Measurements from ENCODE around the gene TBX3. TPM values are rescaled to one million over a fixed set of nuclear protein-coding genes. Genes with fewer than 3 reads are reported as not detected.
"Not testable (repeated sequence)": the region's sequence is repeated elsewhere in the genome, so short reads cannot be mapped to it uniquely, and the experiment has no call there.

TBX3 gene
- polyA plus RNA-seq (2011; rRNA removed) (66.4 and 75.7 TPM in 2 replicates), polyA minus RNA-seq (2011; rRNA and poly(A)+ RNA removed) (71.2 and 93.8 TPM in 2 replicates)

DNA sequence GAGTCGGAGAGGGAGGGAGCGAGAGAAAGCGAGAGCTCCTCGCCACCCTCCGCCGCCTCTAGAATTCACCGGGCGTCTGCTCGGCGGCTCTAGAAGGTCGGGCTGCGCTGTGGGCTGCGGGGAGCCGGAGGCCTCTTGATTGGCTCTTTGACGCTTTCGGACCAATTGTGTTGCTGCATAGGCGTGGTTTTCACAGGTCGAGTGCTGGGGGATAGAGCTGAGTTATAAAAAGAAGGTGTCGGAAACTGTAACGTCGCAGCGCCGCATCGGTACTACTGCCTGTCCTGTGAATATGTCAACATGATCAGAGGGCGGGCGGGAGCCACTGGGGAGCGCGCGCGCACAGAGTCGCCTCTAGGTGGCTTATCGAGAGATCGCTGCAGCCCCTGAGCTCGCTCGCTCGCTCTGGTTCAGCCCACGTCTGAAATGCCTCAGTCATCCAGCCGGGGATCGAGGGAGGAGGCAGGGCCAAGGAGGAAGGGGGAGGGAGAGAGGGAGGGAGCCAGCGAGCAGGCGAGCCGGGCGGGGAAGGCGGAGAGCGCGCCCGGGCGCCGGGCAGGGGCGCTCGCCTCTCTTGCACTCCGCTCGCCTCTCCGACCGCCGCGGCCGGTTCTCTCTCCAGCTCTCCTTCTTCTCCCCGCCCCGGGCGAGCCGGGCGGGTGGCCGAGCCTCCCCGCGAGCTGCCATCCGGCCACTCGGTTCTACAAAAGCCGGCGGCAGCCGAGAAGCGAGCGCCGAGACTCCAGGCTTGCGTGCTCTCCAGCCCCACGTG, at the start of gene TBX3:
TSS of gene TBX3 (minus strand) at position 78 of the 772 bp plus-strand sequence. CDS start 975 bp downstream, outside the sequence.
- H3K36me3 ChIP-seq (ENCODE audit: control insufficient read depth, insufficient read depth, low read length) = peaks cover 12% of the 10 kb centered on the region
- ChIA-PET CTCF (interaction anchor here (0.6 to 3.1 kb wide), 38 partner anchors 9 to 1265 kb away, joined by 3 to 14 read pairs (median 5); no protein-coding TSS in a partner anchor), POLR2A (interaction anchor here (0.5 to 2.2 kb wide), 24 partner anchors 9 to 1077 kb away, joined by 3 to 13 read pairs (median 4); no protein-coding TSS in a partner anchor)
- H3K4me3 ChIP-seq (ENCODE audit: low read depth, low read length) = peak within 1 kb of the TSS; percentile 93
- TF ChIP-seq, protein P1, sequence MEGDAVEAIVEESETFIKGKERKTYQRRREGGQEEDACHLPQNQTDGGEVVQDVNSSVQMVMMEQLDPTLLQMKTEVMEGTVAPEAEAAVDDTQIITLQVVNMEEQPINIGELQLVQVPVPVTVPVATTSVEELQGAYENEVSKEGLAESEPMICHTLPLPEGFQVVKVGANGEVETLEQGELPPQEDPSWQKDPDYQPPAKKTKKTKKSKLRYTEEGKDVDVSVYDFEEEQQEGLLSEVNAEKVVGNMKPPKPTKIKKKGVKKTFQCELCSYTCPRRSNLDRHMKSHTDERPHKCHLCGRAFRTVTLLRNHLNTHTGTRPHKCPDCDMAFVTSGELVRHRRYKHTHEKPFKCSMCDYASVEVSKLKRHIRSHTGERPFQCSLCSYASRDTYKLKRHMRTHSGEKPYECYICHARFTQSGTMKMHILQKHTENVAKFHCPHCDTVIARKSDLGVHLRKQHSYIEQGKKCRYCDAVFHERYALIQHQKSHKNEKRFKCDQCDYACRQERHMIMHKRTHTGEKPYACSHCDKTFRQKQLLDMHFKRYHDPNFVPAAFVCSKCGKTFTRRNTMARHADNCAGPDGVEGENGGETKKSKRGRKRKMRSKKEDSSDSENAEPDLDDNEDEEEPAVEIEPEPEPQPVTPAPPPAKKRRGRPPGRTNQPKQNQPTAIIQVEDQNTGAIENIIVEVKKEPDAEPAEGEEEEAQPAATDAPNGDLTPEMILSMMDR (IDR thresholded peaks at IDR 0.05; ENCODE audit: insufficient read depth, low read depth, low read length) = peak; percentile 77
- peak; percentile 98 for DNase-seq (ENCODE audit: low read depth)
- no peaks in the 10 kb centered on the region for H3K27me3 ChIP-seq (ENCODE audit: control insufficient read depth, insufficient read depth, low read length)

DNA sequence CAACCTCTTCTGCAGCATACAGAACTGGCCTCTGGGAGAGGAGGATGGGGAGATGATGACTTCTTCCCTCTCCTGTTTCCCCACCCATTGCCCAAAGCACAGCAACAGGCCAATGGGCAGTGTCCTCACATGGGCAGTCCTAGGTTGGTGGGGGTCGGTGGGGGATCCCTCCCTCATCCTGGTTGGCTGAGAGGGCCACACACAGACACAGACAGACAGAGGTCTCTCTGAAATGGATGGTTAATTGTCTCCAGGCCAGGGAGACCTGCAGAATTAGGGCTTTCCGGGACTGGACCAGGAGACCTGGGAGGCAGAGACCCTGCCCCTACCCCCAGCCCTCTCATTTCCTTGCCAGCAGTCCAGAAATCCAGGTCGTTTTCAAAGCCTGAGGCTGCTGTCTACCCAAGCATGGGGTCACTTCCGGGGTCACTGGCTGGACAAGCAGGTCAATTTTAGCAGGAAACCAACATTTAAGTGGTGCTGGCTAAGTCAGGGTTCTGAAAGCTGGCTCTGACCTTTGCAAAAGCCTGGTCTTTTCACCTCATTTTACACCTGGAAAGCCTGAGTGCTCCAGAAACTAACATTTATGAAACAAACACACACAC, 48.6 kb upstream of the TBX3 start:
- ChIA-PET POLR2A (no interaction called here), CTCF (interaction anchor here (1.2 kb wide), 1 partner anchor 139 kb away, joined by 3 read pairs; no protein-coding TSS in a partner anchor)
- no peak overlapping the region for H3K4me3 ChIP-seq (ENCODE audit: low read depth, low read length)
- no peaks in the 10 kb centered on the region for H3K27me3 ChIP-seq (ENCODE audit: control insufficient read depth, insufficient read depth, low read length)
- TF ChIP-seq, protein P1 (IDR thresholded peaks at IDR 0.05; ENCODE audit: insufficient read depth, low read depth, low read length) = no peak
- DNase-seq (ENCODE audit: low read depth) = no peak
- H3K36me3 ChIP-seq (ENCODE audit: control insufficient read depth, insufficient read depth, low read length) = no peaks in the 10 kb centered on the region

DNA sequence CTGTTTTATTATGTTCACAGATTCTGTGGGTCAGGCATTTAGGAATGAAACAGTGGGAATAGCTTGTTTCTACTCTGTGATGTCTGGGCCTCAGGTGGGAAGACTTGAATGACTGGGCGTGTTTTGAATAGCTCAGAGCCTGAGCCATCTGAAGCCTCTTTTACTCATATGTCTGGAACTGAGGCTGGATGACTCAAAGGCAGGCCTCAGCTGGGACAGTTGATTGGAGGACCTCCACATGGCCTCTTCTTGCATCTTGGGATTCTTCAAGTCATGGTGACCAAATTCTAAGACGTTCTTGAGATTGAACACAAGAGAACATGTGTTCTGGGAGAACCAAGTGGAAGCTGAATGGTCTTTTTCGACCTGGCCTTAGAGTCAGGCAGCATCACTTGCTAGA, 45.8 kb upstream of the TBX3 start:
- Histone ChIP-seq H3K36me3 (ENCODE audit: control insufficient read depth, insufficient read depth, low read length) (no peaks in the 10 kb centered on the region), H3K4me3 (ENCODE audit: low read depth, low read length) (no peak overlapping the region), H3K27me3 (ENCODE audit: control insufficient read depth, insufficient read depth, low read length) (no peaks in the 10 kb centered on the region)
- peak; percentile 50 for DNase-seq (ENCODE audit: low read depth)
- TF ChIP-seq, protein P1 (IDR thresholded peaks at IDR 0.05; ENCODE audit: insufficient read depth, low read depth, low read length) = no peak
- POLR2A ChIA-PET = interaction anchor here (0.7 kb wide), 1 partner anchor 173 kb away, joined by 3 read pairs; no protein-coding TSS in a partner anchor
- CTCF ChIA-PET = no interaction called here

DNA sequence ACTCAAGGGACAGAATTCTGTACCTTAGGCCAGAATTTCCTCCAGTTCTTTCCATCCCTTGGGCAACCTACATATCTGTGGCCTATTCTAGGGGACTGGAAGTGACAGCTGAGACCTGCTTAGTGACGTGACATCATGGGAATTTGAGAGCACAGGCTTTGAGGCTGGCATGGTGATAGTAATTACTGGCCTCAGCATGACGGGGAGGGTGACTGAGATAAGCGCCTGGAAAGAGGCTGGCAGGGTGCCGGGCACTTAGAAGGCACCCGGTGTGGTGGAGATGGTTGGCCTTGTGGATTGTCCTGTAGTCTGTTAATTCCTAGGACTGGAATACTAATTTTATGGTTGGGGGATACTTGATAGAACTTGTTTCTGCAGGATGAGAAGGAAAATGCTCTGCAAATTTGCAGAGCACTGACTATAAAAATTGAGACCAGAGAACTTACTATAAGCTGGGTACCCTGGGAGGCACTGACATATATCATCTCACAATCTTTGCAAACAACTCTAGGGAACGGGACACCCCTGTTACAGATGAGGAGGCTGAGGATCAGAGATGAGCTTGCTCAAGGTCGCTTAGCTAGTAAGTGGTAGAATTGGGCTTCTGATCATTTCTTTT, 42.2 kb upstream of the TBX3 start:
- no peak for DNase-seq (ENCODE audit: low read depth)
- Histone ChIP-seq H3K36me3 (ENCODE audit: control insufficient read depth, insufficient read depth, low read length) (no peaks in the 10 kb centered on the region), H3K27me3 (ENCODE audit: control insufficient read depth, insufficient read depth, low read length) (no peaks in the 10 kb centered on the region), H3K4me3 (ENCODE audit: low read depth, low read length) (no peak overlapping the region)
- TF ChIP-seq, protein P1 (IDR thresholded peaks at IDR 0.05; ENCODE audit: insufficient read depth, low read depth, low read length) = no peak
- POLR2A ChIA-PET = no interaction called here
- CTCF ChIA-PET = no interaction called here

DNA sequence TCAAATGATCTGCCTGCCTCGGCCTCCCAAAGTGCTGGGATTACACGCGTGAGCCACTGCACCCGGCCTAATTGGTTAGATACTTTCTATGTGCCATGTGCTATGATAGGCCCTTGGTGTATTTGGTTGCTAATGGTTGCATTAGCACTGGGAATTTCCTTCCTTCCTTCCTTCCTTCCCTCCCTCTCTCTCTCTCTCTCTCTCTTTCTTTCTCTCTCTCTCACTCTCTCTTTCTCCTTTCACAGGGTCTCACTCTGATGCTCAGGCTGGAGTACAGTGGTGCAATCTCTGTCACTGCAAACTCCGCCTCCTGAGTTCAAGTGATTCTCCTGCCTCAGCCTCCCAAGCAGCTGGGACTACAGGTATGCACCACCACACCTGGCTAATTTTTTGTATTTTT, 38.2 kb upstream of the TBX3 start:
- H3K36me3 ChIP-seq (ENCODE audit: control insufficient read depth, insufficient read depth, low read length); POLR2A ChIA-PET; H3K27me3 ChIP-seq (ENCODE audit: control insufficient read depth, insufficient read depth, low read length); H3K4me3 ChIP-seq (ENCODE audit: low read depth, low read length); DNase-seq (ENCODE audit: low read depth): not testable (repeated sequence)
- CTCF ChIA-PET = interaction anchor here (1.6 kb wide), 1 partner anchor 9 kb away, joined by 4 read pairs; no protein-coding TSS in a partner anchor

Data from BJ (cell line).